HG03442 (cell line): ENCODE measurements around the gene ACTN3.
"Not testable (repeated sequence)": the region's sequence is repeated elsewhere in the genome, so short reads cannot be mapped to it uniquely, and the experiment has no call there.

Experiments used
- ATAC-seq: cut with Tn5 transposase; IDR thresholded peaks from one replicate; pipeline ENCODE4 v1.9.1; 2021; ENCODE audit warnings: mild to moderate bottlenecking, moderate library complexity; ENCODE audit not compliant: unreplicated experiment

The ACTN3 gene

GRCh38 chr11:66593303-66593635, 46.6 kb downstream of the ACTN3 start:
- ATAC-seq, result peak; percentile 15

DNA sequence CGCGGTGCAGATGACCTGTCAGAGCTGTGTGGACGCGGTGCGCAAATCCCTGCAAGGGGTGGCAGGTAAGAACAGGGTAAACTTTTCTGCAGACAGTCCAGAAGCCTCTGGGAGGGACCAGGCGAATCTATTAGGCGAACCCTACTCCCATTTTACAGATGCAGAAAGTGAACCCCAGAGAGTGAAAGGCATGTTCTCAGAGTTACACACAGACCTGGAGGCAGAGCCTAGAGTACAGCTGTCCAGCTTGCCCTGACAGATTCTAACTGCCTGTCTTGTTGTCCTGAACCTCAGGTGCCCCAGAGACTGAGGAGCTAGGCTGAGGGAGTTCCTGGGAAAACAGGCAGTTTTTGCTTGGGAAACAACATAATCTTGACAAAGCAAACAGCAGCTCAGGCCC, 46.9 kb downstream of the ACTN3 start:
- no peak for ATAC-seq

- no peak for ATAC-seq
Observed at GRCh38 chr11:66595245-66595904, 48.7 kb downstream of the ACTN3 start.

DNA sequence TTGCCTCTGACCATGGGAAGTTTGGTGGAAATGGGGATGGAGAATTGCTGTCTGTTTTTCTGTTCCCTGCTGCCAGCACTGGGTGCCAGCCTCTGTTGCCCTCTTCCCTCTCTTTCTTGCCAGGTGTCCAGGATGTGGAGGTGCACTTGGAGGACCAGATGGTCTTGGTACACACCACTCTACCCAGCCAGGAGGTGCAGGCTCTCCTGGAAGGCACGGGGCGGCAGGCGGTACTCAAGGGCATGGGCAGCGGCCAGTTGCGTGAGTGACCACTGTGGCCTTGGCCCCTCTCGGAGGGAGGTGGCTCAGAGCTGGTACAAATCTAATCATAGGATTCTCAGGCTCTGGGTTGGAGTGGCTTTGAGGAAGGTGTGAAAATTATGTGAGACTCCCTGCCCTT, 52.3 kb downstream of the ACTN3 start:
- no peak for ATAC-seq

- no peak for ATAC-seq
Observed at GRCh38 chr11:66600219-66600618, 53.5 kb downstream of the ACTN3 start.

- no peak for ATAC-seq
Observed at GRCh38 chr11:66600631-66601233, 54.0 kb downstream of the ACTN3 start.

DNA sequence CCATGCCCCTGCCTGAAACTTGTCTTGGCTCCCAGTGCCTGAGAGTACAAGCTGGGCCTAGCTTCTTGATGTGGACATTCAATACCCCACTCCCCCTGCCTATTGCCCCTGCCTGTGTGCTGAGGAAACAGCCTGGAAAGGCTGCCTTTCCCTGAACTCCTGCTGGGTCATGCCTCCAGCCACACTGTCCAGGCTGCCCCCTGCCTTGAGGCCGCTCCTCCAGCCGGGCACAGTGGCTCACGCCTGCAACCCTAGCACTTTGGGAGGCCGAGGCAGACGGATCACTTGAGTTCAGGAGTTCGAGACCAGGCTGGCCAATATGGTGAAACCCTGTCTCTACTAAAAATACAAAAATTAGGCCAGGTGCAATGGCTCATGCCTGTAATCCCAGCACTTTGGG, 56.4 kb downstream of the ACTN3 start:
- no peak for ATAC-seq

- no peak for ATAC-seq
Observed at GRCh38 chr11:66604155-66604554, 57.5 kb downstream of the ACTN3 start.

DNA sequence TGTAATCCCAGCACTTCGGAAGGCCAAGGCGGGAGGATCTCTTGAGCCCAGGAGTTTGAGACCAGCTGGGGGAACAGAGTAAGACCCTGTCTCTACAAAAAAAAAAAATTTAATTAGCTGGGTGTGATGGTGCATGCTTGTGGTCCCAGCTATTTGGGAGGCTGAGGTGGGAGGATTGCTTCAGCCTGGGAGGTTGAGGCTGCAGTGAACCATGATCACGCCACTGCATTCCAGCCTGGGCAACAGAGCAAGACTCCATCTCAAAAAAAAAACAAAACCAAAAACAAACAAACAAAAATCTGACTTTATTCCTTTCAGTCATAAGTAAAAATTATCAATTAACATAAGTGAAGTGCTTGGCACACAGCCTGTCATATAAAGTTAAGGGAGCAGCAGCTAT, 59.9 kb downstream of the ACTN3 start:
- not testable (repeated sequence) for ATAC-seq

DNA sequence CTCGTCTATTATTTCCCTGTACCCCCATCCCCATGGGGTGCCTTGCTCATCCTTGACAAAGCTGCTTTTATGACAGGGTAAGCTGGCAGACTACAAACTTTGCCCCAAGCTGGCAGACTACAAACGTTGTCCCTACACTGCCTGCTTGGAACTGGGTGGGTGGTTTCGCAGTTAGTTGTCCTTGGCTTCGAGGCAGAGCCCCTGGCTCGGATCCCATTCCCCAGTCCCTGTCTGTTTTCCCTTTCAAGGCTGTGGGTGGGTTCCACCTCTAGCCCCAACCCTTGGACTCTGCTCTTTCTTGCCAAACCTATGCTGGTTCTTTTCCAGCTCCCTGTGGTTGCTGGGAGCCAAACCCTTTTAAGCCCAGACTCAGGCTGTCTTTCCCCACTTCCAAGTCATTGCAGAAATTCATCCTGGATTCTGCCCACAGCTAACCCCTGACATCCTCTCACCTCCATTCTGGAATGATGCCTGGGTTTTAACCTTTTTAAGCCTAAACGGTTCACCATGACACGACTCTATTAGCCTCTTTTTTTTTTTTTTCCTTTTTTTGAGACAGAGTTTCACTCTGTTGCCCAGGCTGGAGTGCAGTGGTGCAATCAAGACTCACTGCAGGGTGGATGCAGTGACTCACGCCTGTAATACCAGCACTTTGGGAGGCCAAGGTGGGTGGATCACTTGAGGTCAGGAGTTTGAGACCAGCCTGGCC, 60.6 kb downstream of the ACTN3 start:
- ATAC-seq, result no peak

- ATAC-seq, result no peak
Observed at GRCh38 chr11:66609721-66610617, 63.3 kb downstream of the ACTN3 start.

DNA sequence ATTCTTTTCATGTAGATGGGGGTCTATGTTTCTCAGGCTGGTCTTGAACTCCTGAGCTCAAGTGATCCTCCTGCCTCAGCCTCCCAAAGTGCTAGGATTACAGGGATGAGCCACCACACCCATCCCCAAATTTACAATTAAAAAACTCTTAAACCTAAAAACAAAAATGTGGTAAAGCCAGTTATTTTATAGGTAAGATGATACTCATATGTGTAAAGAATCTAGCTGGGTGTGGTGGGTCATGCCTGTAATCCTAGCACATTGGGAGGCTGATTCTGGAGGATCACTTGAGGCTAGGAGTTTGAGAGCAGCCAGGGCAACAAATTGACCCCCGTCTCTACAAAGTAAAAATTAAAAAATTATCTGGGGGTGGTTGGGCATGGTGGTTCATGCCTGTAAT, 65.8 kb downstream of the ACTN3 start:
- ATAC-seq, result no peak
